H9 (cell line): ENCODE measurements around the gene LRRC3C. TPM values are rescaled to one million over a fixed set of nuclear protein-coding genes. Genes with fewer than 3 reads are reported as not detected.
A peak's percentile ranks its signal among the peaks of the same experiment; 100 is the strongest.

ENCODE experiments used
- DNase-seq: peaks from one replicate; pipeline ENCODE4 v3.0.0-alpha.2; 2017
- H2AFZ ChIP-seq: one replicate; pipeline ENCODE4 v1.6.1; 2013; ENCODE audit warnings: mild to moderate bottlenecking, low read length, control low read depth, moderate library complexity
- H2AK5ac ChIP-seq: 2 replicates; pipeline ENCODE4 v1.6.1; 2013; ENCODE audit warnings: low read length, control low read depth, mixed read lengths; ENCODE audit not compliant: insufficient read length
- H2BK120ac ChIP-seq: one replicate; pipeline ENCODE4 v1.6.1; 2013; ENCODE audit warnings: low read depth, mild to moderate bottlenecking, low read length, control low read depth, inconsistent platforms; ENCODE audit not compliant: poor library complexity, severe bottlenecking
- H2BK12ac ChIP-seq: 2 replicates; pipeline ENCODE4 v1.6.1; 2013; ENCODE audit warnings: low read length, control low read depth, mixed read lengths, low read depth; ENCODE audit not compliant: insufficient read length
- H2BK15ac ChIP-seq: 2 replicates; pipeline ENCODE4 v1.6.1; 2013; ENCODE audit warnings: low read depth, low read length, control low read depth
- H2BK20ac ChIP-seq: one replicate; pipeline ENCODE4 v1.6.1; 2013; ENCODE audit warnings: low read depth, mild to moderate bottlenecking, low read length, control low read depth, inconsistent platforms; ENCODE audit not compliant: poor library complexity, severe bottlenecking
- H2BK5ac ChIP-seq: 2 replicates; pipeline ENCODE4 v1.6.1; 2013; ENCODE audit warnings: low read length, control low read depth, mixed read lengths; ENCODE audit not compliant: insufficient read length
- H3K14ac ChIP-seq: 2 replicates; pipeline ENCODE4 v1.6.1; 2013; ENCODE audit warnings: low read length, control low read depth; ENCODE audit not compliant: insufficient read depth
- H3K18ac ChIP-seq: 2 replicates; pipeline ENCODE4 v1.6.1; 2013; ENCODE audit warnings: low read depth, mild to moderate bottlenecking, mixed read lengths, low read length, control low read depth; ENCODE audit not compliant: insufficient read length
- H3K23ac ChIP-seq: 2 replicates; pipeline ENCODE4 v1.6.1; 2013; ENCODE audit warnings: low read length, control low read depth, mixed read lengths, low read depth; ENCODE audit not compliant: insufficient read length
- H3K23me2 ChIP-seq: 2 replicates; pipeline ENCODE4 v1.6.1; 2013; ENCODE audit warnings: low read depth, mild to moderate bottlenecking, mixed read lengths, low read length, control low read depth; ENCODE audit not compliant: insufficient read length, poor library complexity, severe bottlenecking
- H3K27ac ChIP-seq: 2 replicates; pipeline ENCODE4 v1.5.1; 2013; ENCODE audit warnings: low read length, control low read depth, mixed read lengths, low read depth; ENCODE audit not compliant: insufficient read length
- H3K27me3 ChIP-seq: 2 replicates; pipeline ENCODE4 v1.6.1; 2013; ENCODE audit warnings: low read length, control low read depth, inconsistent platforms; ENCODE audit not compliant: insufficient read depth
- H3K4ac ChIP-seq: 2 replicates; pipeline ENCODE4 v1.6.1; 2013; ENCODE audit warnings: low read depth, mild to moderate bottlenecking, control low read depth, inconsistent platforms, low read length, moderate library complexity
- H3K4me1 ChIP-seq: 2 replicates; pipeline ENCODE4 v1.6.1; 2013; ENCODE audit warnings: low read length, control low read depth, inconsistent platforms; ENCODE audit not compliant: insufficient read depth
- H3K4me2 ChIP-seq: 2 replicates; pipeline ENCODE4 v1.6.1; 2013; ENCODE audit warnings: low read length, control low read depth, mixed read lengths; ENCODE audit not compliant: insufficient read length, insufficient read depth
- H3K56ac ChIP-seq: 2 replicates; pipeline ENCODE4 v1.6.1; 2013; ENCODE audit warnings: low read depth, mild to moderate bottlenecking, mixed read lengths, low read length, control low read depth; ENCODE audit not compliant: insufficient read length
- H3K79me1 ChIP-seq: 2 replicates; pipeline ENCODE4 v1.6.1; 2013; ENCODE audit warnings: low read depth, mild to moderate bottlenecking, moderate library complexity, low read length, control low read depth, inconsistent platforms; ENCODE audit not compliant: insufficient read depth, poor library complexity, severe bottlenecking
- H3K79me2 ChIP-seq: 2 replicates; pipeline ENCODE4 v1.6.1; 2013; ENCODE audit warnings: low read length, control low read depth, inconsistent platforms; ENCODE audit not compliant: insufficient read depth
- H3K9ac ChIP-seq: 2 replicates; pipeline ENCODE4 v1.6.1; 2013; ENCODE audit warnings: low read length, control low read depth, mixed read lengths; ENCODE audit not compliant: insufficient read length; ENCODE audit errors: extremely low read depth
- H3K9me3 ChIP-seq: one replicate; pipeline ENCODE4 v1.6.1; 2013; ENCODE audit warnings: low read depth, low read length, inconsistent platforms; ENCODE audit not compliant: control insufficient read depth
- H3T11ph ChIP-seq: one replicate; pipeline ENCODE4 v1.6.1; 2013; ENCODE audit warnings: mild to moderate bottlenecking, low read length, control low read depth, inconsistent platforms
- H4K20me1 ChIP-seq: one replicate; pipeline ENCODE4 v1.6.1; 2013; ENCODE audit not compliant: control insufficient read depth, insufficient read length, insufficient read depth
- H4K5ac ChIP-seq: 2 replicates; pipeline ENCODE4 v1.6.1; 2013; ENCODE audit warnings: low read depth, mild to moderate bottlenecking, mixed read lengths, low read length, control low read depth; ENCODE audit not compliant: insufficient read length
- H4K8ac ChIP-seq: replicated peaks from 2 replicates; pipeline ENCODE4 v1.6.1; 2013; ENCODE audit warnings: low read length, control low read depth, mixed read lengths, low read depth; ENCODE audit not compliant: insufficient read length
- H4K91ac ChIP-seq: 2 replicates; pipeline ENCODE4 v1.6.1; 2013; ENCODE audit warnings: low read depth, mild to moderate bottlenecking, moderate library complexity, mixed read lengths, low read length, control low read depth; ENCODE audit not compliant: insufficient read length
- H3K27ac Mint-ChIP-seq, 3 experiments: 2 replicates in 2 of 3; 3 replicates in 1 of 3; pipeline ENCODE4 v1.8.0; 2020 to 2021; ENCODE audit warnings: mixed read lengths in 3 of 3, mild to moderate bottlenecking in 1 of 3, moderate library complexity in 1 of 3
- H3K27me3 Mint-ChIP-seq: 2 replicates; pipeline ENCODE4 v1.8.0; 2021; ENCODE audit warnings: low read depth, mild to moderate bottlenecking, moderate library complexity, mixed read lengths
- H3K36me3 Mint-ChIP-seq, 3 experiments: 2 replicates in 2 of 3; 3 replicates in 1 of 3; pipeline ENCODE4 v1.8.0; 2020 to 2021; ENCODE audit warnings: low read depth in 3 of 3, mixed read lengths in 3 of 3; ENCODE audit not compliant: insufficient read depth in 1 of 3
- H3K4me1 Mint-ChIP-seq, 2 experiments: 2 replicates each; pipeline ENCODE4 v1.8.0; 2020; ENCODE audit warnings: mixed read lengths in 2 of 2
- H3K4me3 Mint-ChIP-seq, 2 experiments: 2 replicates in 1 of 2; 3 replicates in 1 of 2; pipeline ENCODE4 v1.8.0; 2020 to 2021; ENCODE audit warnings: mild to moderate bottlenecking in 2 of 2, mixed read lengths in 2 of 2, moderate library complexity in 1 of 2
- H3K9me3 Mint-ChIP-seq, 2 experiments: 2 replicates in 1 of 2; 3 replicates in 1 of 2; pipeline ENCODE4 v1.8.0; 2020; ENCODE audit warnings: mild to moderate bottlenecking in 2 of 2, mixed read lengths in 2 of 2, moderate library complexity in 1 of 2
- WGBS: extraction: QIAGEN DNeasy Blood & Tissue Kit; methylation state at CpG from one replicate; pipeline ENCODE4 v1.1.7; 2013; ENCODE audit warnings: missing lambda C conversion rate, low lambda C conversion rate, mixed read lengths; ENCODE audit not compliant: insufficient read length; ENCODE audit errors: extremely low coverage; 5-methylcytosine and 5-hydroxymethylcytosine counted together
- total RNA-seq: library from RNA; stranded (reverse); gene quantifications from 2 replicates; pipeline ENCODE4 v1.2.1, GENCODE V29; 2021
- TF ChIP-seq, protein P1 (sequence below): fragments of 200-600 bp; sonication (generic); conservative IDR thresholded peaks from 3 replicates; pipeline ENCODE4 v1.8.0; 2021; ENCODE audit warnings: antibody characterized with exemption, mild to moderate bottlenecking

Gene LRRC3C
- total RNA-seq, 1 experiment from 2014 or later = not detected

DNA sequence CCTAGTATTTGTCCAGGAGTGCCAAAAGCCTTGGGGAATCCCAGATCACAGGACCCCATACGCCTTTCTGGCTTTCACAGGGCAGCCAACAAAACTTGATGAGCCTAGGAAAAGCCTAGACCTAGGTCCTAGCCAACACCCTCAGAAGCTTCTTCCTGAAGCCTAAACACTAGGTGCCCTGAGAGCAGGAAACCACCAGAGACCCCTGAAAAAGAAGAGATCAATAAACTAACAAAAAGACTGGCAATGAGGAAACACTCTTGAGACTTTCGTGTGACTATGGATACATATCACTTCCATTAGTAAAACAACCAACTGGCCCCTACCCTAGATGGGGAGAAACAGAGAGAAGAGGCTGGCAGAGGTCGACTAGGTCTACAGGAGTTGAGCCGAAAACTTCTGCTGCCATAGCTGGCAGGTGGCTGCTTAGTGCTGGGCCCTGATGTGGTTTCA, 1.4 kb upstream of the LRRC3C start:
- no peak overlapping the region for H2AFZ ChIP-seq
- no peak overlapping the region for H2BK12ac ChIP-seq
- no peak overlapping the region for H2AK5ac ChIP-seq
- peaks cover 15% of the 10 kb centered on the region for H3K23me2 ChIP-seq
- H4K91ac ChIP-seq = no peak overlapping the region
- H3K18ac ChIP-seq = no peak overlapping the region
- H3K4me1 ChIP-seq = peaks cover 5% of the 10 kb centered on the region; the same call in 1 of the 2 replicates
- H4K8ac ChIP-seq = no peak overlapping the region
- H2BK120ac ChIP-seq = no peak overlapping the region
- H3K27me3 ChIP-seq = no peaks in the 10 kb centered on the region
- no peak overlapping the region for H3K4ac ChIP-seq
- Mint-ChIP-seq H3K36me3 (peaks cover 14 to 28% (median 26%) of the 10 kb centered on the region in 3 experiments), H3K27me3 (no peaks in the 10 kb centered on the region), H3K4me3 (peak overlapping the region; percentile 76 to 89), H3K4me1 (peaks cover 34 to 39% of the 10 kb centered on the region in 2 experiments), H3K9me3 (no peaks in the 10 kb centered on the region; a peak in 1 of 5 replicates), H3K27ac (0 out of 7 replicates have a peak overlapping the region, but pooled peaks of 1 of the 3 experiments have one; percentile 18)
- H4K20me1 ChIP-seq = no peaks in the 10 kb centered on the region
- WGBS = no CpG with 5 or more reads among the region's 4 CpGs
- H3K4me2 ChIP-seq = peak overlapping the region; percentile 90
- no peak for DNase-seq
- TF ChIP-seq, protein P1, sequence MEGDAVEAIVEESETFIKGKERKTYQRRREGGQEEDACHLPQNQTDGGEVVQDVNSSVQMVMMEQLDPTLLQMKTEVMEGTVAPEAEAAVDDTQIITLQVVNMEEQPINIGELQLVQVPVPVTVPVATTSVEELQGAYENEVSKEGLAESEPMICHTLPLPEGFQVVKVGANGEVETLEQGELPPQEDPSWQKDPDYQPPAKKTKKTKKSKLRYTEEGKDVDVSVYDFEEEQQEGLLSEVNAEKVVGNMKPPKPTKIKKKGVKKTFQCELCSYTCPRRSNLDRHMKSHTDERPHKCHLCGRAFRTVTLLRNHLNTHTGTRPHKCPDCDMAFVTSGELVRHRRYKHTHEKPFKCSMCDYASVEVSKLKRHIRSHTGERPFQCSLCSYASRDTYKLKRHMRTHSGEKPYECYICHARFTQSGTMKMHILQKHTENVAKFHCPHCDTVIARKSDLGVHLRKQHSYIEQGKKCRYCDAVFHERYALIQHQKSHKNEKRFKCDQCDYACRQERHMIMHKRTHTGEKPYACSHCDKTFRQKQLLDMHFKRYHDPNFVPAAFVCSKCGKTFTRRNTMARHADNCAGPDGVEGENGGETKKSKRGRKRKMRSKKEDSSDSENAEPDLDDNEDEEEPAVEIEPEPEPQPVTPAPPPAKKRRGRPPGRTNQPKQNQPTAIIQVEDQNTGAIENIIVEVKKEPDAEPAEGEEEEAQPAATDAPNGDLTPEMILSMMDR = no peak
- H3T11ph ChIP-seq = no peak overlapping the region
- H3K23ac ChIP-seq = no peak overlapping the region
- peaks cover 13% of the 10 kb centered on the region for H3K79me1 ChIP-seq
- H3K56ac ChIP-seq = no peak overlapping the region
- H2BK20ac ChIP-seq = no peak overlapping the region
- H3K27ac ChIP-seq = no peak overlapping the region
- no peaks in the 10 kb centered on the region for H3K9me3 ChIP-seq
- H4K5ac ChIP-seq = no peak overlapping the region
- H3K9ac ChIP-seq = peak overlapping the region; percentile 61
- no peak overlapping the region for H3K14ac ChIP-seq
- peaks cover 13% of the 10 kb centered on the region; the same call in 1 of the 2 replicates for H3K79me2 ChIP-seq
- no peak overlapping the region for H2BK15ac ChIP-seq
- H2BK5ac ChIP-seq = no peak overlapping the region
